Vagina (tissue), 2 donors: ENCODE measurements around the gene JUN.

ENCODE experiments used
- POLR2A ChIP-seq, 2 donors: fragments of 450-650 bp; IDR thresholded peaks; one replicate each; pipeline ENCODE4 v1.6.1; 2017; ENCODE audit warnings: antibody characterized with exemption in 2 of 2, mild to moderate bottlenecking in 2 of 2, moderate library complexity in 2 of 2
- TF ChIP-seq, protein P1 (sequence below), 3 experiments: fragments of 450-650 bp in 2 of 3; fragments of 200-600 bp in 1 of 3; sonication (generic) in 1 of 3; IDR thresholded peaks; one replicate each; pipeline ENCODE4 v1.5.1; 2017 to 2019; ENCODE audit warnings: antibody characterized with exemption in 3 of 3, mild to moderate bottlenecking in 2 of 3, moderate library complexity in 2 of 3

DNA sequence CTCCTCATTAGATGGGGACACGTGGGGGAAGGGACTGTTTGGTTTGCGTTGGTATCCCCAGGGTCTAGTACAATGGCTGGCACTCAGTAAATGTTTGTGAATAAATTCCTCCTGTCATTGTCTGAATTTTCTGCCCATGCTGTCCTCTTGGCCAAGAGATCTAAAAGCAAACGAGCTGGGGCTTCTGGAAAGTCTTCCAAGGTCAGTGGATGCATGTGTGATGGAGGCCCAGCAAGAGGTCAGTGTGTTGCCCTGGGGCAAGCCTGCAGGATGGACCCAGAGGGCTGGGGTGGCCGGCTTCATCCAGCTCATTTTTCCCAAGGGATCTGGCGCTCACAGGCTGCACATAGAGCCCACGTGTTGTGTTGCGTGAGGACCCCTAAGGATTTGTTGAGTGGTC, 30.0 kb upstream of the JUN start:
- TF ChIP-seq, protein P1, sequence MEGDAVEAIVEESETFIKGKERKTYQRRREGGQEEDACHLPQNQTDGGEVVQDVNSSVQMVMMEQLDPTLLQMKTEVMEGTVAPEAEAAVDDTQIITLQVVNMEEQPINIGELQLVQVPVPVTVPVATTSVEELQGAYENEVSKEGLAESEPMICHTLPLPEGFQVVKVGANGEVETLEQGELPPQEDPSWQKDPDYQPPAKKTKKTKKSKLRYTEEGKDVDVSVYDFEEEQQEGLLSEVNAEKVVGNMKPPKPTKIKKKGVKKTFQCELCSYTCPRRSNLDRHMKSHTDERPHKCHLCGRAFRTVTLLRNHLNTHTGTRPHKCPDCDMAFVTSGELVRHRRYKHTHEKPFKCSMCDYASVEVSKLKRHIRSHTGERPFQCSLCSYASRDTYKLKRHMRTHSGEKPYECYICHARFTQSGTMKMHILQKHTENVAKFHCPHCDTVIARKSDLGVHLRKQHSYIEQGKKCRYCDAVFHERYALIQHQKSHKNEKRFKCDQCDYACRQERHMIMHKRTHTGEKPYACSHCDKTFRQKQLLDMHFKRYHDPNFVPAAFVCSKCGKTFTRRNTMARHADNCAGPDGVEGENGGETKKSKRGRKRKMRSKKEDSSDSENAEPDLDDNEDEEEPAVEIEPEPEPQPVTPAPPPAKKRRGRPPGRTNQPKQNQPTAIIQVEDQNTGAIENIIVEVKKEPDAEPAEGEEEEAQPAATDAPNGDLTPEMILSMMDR (IDR thresholded peaks at IDR 0.05) = no peak
- TF ChIP-seq POLR2A (IDR thresholded peaks at IDR 0.05) = no peak
